LNCaP clone FGC (cell line): ENCODE measurements around the gene UQCC2.

Experiments used
- DNase-seq: peaks from one replicate; pipeline ENCODE4 v3.0.0-alpha.2; 2011; ENCODE audit warnings: low read depth
- H3K4me3 ChIP-seq: 2 replicates; pipeline ENCODE4 v1.5.1; 2011; ENCODE audit warnings: mild to moderate bottlenecking, low read depth, low read length, control low read depth
- TF ChIP-seq, protein P1 (sequence below): IDR thresholded peaks from 2 replicates; pipeline ENCODE4 v1.5.1; 2012; ENCODE audit warnings: mild to moderate bottlenecking; ENCODE audit not compliant: control insufficient read depth, insufficient read depth; ENCODE audit errors: extremely low read depth

The UQCC2 gene

DNA sequence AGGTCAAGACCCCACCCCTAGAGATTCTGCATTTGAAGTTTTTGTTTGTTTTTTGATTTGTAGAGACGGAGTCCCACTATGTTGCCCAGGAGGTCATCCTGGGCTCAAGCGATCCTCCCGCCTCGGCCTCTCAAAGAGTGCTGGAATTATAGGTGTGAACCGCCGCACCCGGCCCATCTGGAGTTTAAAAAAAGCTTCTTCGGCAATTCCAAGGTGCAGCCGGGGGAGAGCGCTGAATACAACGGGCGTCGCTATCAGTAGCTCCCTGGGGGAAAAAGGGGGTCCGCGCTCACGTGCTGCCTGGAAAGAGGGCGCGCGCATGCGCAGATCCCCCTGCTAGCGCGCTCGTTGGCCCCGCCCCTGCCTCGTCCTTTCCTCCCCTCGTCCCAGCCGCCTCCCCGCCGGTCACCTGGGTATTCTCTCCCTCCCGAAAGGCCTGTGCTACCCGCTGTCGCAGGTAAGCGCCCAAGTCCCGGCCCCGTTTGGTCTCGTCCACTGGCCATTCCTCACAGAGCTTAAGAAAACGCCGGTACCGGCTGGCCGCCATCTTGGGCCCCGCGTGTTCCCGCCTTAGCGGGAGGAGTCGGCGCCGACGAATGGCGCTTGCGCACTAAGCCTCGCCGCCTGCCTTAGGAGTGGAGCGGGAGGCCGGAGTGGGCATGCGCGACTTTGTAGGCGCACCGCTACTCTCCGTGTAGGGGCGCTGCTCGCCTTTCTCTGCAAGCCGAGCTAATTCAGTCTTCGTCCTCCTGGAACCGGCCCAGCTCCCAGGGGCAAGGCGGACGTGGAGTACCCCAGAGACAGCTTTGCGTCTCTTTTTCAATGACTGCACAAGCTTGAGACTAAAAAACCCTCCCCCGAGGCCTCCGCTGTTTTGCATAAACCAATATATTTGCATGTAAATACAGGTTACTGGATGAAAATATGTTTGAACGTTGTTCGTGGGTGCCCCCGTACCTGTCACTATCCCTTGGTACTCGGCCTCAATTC, at the start of gene UQCC2:
TSS of gene UQCC2 (minus strand) at position 561 of the 990 bp plus-strand sequence. CDS start at position 547, 14 bp downstream.
- DNase-seq = peak; percentile 79
- TF ChIP-seq, protein P1, sequence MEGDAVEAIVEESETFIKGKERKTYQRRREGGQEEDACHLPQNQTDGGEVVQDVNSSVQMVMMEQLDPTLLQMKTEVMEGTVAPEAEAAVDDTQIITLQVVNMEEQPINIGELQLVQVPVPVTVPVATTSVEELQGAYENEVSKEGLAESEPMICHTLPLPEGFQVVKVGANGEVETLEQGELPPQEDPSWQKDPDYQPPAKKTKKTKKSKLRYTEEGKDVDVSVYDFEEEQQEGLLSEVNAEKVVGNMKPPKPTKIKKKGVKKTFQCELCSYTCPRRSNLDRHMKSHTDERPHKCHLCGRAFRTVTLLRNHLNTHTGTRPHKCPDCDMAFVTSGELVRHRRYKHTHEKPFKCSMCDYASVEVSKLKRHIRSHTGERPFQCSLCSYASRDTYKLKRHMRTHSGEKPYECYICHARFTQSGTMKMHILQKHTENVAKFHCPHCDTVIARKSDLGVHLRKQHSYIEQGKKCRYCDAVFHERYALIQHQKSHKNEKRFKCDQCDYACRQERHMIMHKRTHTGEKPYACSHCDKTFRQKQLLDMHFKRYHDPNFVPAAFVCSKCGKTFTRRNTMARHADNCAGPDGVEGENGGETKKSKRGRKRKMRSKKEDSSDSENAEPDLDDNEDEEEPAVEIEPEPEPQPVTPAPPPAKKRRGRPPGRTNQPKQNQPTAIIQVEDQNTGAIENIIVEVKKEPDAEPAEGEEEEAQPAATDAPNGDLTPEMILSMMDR = peak; percentile 82
- peak within 1 kb of the TSS; percentile 85 for H3K4me3 ChIP-seq

DNA sequence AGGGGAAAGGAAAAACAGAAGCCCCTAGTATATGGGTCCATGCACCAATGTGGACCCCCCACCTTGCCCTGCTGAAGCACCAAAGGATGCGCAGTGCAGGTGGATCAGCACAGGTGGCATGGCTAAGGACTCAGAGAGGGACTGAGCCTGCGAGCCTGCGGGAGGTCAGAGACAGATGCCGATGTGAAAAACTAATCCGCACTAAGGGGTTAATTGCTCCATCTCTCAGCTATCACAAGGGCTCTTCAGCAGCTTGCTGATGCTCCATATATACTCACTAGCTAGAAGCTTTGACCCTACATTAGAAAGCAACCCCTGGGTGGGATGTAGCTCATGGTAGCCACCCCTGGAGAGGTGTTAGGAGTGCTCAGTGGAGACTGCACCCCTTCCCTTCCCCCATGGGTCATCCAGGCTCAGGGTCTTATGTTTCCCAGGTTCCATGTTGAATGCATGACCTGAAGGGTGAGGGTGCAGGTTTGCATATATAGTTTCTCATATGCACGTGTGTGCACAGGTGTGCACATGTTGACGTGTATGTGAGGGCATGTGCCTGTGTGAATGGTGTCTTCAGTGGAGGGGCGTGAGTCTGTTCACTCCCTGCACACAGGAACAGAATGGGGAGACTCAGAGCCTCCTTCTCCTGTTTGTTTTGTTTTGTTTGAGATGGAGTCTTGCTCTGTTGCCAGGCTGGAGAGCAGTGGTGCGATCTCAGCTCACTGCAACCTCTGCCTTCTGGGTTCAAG, 48.6 kb upstream of the UQCC2 start:
- no peak for DNase-seq
- no peak overlapping the region for H3K4me3 ChIP-seq
- TF ChIP-seq, protein P1 = no peak

DNA sequence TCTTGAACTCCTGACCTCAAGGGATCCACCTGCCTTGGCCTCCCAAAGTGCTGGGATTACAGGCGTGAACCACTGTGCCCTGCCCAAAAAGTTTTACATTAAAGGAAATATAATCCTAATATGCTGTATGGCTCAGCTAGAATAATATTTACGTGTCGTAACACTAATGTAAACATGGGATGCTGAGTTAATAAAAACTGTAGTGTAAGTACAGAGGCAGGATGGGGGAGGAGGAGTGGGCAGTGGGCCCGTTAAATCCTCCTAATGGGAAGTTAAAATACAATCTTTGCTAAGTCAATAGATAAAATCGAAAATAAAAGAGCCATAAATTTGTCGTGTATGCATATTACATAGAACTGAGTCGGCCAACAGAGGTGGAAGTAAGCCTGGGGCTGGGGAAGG, 47.3 kb upstream of the UQCC2 start:
- TF ChIP-seq, protein P1 = no peak
- H3K4me3 ChIP-seq = no peak overlapping the region
- DNase-seq = peak; percentile 97

DNA sequence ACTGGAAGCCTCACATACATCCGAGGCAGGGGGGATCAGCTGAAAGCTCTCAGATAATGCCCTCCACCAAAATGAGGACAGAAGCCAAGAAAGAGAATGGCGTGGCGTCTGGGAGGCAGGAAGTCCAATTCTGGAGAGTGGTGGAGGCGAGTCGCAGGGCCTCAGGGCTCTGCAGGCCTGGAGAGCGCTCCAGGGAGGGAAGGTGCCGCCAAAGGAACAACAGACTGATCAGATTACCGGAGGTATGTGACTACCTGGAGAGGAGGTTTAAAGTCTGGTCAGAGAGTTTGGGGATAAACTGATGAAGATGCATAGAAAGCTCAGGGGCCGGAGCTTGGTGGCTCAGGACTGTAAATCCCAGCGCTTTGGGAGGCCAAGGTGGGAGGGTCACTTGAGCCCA, 46.4 kb upstream of the UQCC2 start:
- no peak for DNase-seq
- TF ChIP-seq, protein P1 = no peak

DNA sequence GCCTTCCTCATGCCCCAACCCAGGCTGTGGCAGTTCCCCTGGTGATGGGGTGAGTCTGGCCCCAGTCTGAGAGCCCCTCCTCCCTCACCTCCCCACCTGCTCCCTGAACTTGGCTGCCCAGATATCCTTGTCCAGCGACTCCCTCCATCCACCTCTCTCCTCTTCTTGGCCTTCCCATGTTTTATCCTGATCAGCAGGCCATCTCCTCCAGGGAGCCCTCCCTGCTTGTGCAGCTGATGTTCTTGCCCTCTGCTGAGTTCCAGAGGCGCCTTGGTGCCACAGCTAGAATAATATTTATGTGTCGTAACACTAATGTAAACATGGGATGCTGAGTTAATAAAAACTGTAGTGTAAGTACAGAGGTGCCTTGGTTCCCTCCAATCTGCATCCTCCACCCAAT, 45.6 kb upstream of the UQCC2 start:
- no peak for DNase-seq
- H3K4me3 ChIP-seq = no peak overlapping the region
- TF ChIP-seq, protein P1 = no peak

More for the DNA sequence above, 46.4 kb upstream of the UQCC2 start:
- H3K4me3 ChIP-seq = no peak overlapping the region

DNA sequence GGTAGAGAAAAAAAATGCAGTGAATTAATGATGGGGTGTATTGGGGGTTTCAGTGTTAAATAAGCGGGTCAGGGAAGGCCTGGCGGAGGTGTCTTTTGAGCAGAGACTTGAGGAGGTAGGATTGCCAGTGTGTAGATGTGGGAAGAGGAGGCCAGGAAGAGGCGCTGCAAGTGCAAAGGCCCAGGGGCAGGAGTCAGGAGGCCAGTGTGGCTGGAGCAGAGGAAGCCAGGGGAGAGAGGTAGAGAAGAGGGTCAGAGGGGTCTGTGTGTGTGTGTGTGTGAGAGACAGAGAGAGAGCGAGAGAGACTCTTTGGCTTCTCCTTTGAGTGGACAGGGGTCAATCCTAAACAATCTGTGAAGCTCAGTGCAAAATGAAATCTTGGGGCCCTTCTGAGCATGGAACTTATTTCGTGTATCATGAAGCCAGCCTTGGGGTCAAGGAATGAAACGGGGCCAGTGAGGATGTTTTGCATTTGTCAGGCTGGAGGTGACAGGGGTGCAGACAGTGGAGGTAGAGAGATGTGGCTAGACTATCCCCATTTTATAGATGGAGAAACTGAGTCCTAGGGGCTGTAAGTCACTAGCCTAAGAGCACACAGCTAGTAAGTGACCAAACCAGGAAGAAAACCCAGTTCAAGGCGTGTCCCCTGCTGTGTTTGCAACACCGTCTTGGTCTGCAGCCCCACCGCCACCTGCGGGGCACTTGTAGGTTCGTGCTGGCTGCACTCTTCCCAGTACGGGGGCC, 44.9 kb upstream of the UQCC2 start:
- TF ChIP-seq, protein P1 = no peak
- DNase-seq = no peak
- no peak overlapping the region for H3K4me3 ChIP-seq
